Lower leg skin (tissue), 3 donors: ENCODE measurements around the gene STARD8.

Source experiments
- POLR2A ChIP-seq, 2 donors: fragments of 450-650 bp; IDR thresholded peaks; one replicate each; pipeline ENCODE4 v1.6.1; 2016 to 2017; ENCODE audit warnings: antibody characterized with exemption in 2 of 2, mild to moderate bottlenecking in 1 of 2, moderate library complexity in 1 of 2
- TF ChIP-seq, protein P1 (sequence below), 3 donors: fragments of 450-650 bp; IDR thresholded peaks; one replicate each; pipeline ENCODE4 v1.5.1; 2016; ENCODE audit warnings: antibody characterized with exemption in 3 of 3, mild to moderate bottlenecking in 3 of 3, moderate library complexity in 2 of 3

DNA sequence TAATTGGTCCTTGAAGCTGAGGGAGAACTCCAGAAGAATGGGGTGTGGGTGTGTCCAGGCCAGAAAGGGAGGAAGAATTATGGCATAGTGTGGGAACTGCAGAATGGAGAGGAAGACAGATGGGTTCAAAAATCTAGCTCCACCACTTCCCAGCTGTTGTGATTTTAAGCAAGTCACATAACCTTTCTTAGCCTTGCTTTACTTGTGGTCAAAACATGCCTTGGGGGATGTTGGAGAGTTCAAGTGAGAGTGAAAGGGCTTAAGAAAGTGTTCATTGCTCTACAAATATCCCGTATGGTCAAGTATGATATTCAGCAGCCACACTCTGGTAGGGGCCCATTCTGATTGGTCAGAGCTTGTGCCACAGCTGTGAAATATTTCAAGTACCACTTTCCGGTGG is 15.0 kb upstream of the STARD8 start:
- no peak for TF ChIP-seq POLR2A (IDR thresholded peaks at IDR 0.05)
- TF ChIP-seq, protein P1, sequence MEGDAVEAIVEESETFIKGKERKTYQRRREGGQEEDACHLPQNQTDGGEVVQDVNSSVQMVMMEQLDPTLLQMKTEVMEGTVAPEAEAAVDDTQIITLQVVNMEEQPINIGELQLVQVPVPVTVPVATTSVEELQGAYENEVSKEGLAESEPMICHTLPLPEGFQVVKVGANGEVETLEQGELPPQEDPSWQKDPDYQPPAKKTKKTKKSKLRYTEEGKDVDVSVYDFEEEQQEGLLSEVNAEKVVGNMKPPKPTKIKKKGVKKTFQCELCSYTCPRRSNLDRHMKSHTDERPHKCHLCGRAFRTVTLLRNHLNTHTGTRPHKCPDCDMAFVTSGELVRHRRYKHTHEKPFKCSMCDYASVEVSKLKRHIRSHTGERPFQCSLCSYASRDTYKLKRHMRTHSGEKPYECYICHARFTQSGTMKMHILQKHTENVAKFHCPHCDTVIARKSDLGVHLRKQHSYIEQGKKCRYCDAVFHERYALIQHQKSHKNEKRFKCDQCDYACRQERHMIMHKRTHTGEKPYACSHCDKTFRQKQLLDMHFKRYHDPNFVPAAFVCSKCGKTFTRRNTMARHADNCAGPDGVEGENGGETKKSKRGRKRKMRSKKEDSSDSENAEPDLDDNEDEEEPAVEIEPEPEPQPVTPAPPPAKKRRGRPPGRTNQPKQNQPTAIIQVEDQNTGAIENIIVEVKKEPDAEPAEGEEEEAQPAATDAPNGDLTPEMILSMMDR (IDR thresholded peaks at IDR 0.05) = no peak
